Endothelial cell of umbilical vein (primary cell): ENCODE measurements around the gene ADH1B.
"Not testable (repeated sequence)": the region's sequence is repeated elsewhere in the genome, so short reads cannot be mapped to it uniquely, and the experiment has no call there.

Experiments used
- CTCF ChIP-seq, 2 donors: IDR thresholded peaks; 1 replicate in 1 of 2; 2 replicates in 1 of 2; pipeline ENCODE4 v1.5.1; 2011; ENCODE audit warnings: low read length in 2 of 2, mild to moderate bottlenecking in 2 of 2, moderate library complexity in 2 of 2, control low read depth in 1 of 2, inconsistent platforms in 1 of 2, low read depth in 1 of 2; ENCODE audit not compliant: insufficient read depth in 1 of 2; ENCODE audit errors: extremely low read depth in 1 of 2
- EZH2 ChIP-seq: IDR thresholded peaks from 2 replicates; pipeline ENCODE4 v1.6.1; 2012; ENCODE audit warnings: borderline replicate concordance, low read depth, mild to moderate bottlenecking, moderate library complexity, low read length, inconsistent platforms; ENCODE audit not compliant: severe bottlenecking
- FOS ChIP-seq: IDR thresholded peaks from 2 replicates; pipeline ENCODE4 v1.6.1; 2011; ENCODE audit warnings: mild to moderate bottlenecking, low read length, moderate library complexity, borderline replicate concordance; ENCODE audit not compliant: insufficient read depth
- GATA2 ChIP-seq: IDR thresholded peaks from 2 replicates; pipeline ENCODE4 v1.7.0; 2011; ENCODE audit warnings: low read depth, mild to moderate bottlenecking, moderate library complexity, mixed read lengths, low read length; ENCODE audit not compliant: insufficient read length, insufficient read depth
- JUN ChIP-seq: IDR thresholded peaks from 2 replicates; pipeline ENCODE4 v1.6.1; 2011; ENCODE audit warnings: borderline replicate concordance, low read depth; ENCODE audit not compliant: insufficient read length, insufficient read depth
- MAX ChIP-seq: IDR thresholded peaks from 2 replicates; pipeline ENCODE4 v1.6.1; 2011; ENCODE audit not compliant: insufficient read depth, insufficient read length
- MYC ChIP-seq: IDR thresholded peaks from one replicate; pipeline ENCODE4 v1.6.1; 2011; ENCODE audit warnings: mild to moderate bottlenecking, low read depth, low read length
- POLR2A ChIP-seq: IDR thresholded peaks from 2 replicates; pipeline ENCODE4 v1.6.1; 2012; ENCODE audit warnings: low read depth, mild to moderate bottlenecking, control low read depth, low read length
- POLR2AphosphoS5 ChIP-seq: IDR thresholded peaks from 2 replicates; pipeline ENCODE4 v1.6.1; 2012; ENCODE audit warnings: low read depth, mild to moderate bottlenecking, control low read depth, low read length, moderate library complexity; ENCODE audit not compliant: insufficient read depth

GRCh38 chr4:99317811-99318210 lies 3.4 kb downstream of the ADH1B start:
- not testable (repeated sequence) for TF ChIP-seq POLR2A; CTCF (IDR thresholded peaks at IDR 0.05; ENCODE audit: extremely low read depth in 1 of 2, insufficient read depth in 1 of 2, low read depth in 1 of 2, low read length in 2 of 2); POLR2AphosphoS5; EZH2; FOS; MAX; GATA2; JUN; MYC
